HepG2 (cell line): ENCODE data around the gene SLC23A3. TPM values are rescaled to one million over a fixed set of nuclear protein-coding genes. Genes with fewer than 3 reads are reported as not detected.

Experiments
- CBFB ChIP-seq: sonication (generic); formaldehyde crosslinking; IDR thresholded peaks from 2 replicates; pipeline ENCODE4 v1.4.0; 2020; ENCODE audit warnings: missing genetic modification reagents
- CCDC6 ChIP-seq: sonication (generic); formaldehyde crosslinking; IDR thresholded peaks from 2 replicates; pipeline ENCODE4 v1.8.1; 2022; ENCODE audit warnings: mild to moderate bottlenecking, missing genetic modification reagents, moderate library complexity
- GATAD2A ChIP-seq: IDR thresholded peaks from 2 replicates; pipeline ENCODE4 v1.6.1; 2016
- GRHL1 ChIP-seq: sonication (generic); formaldehyde crosslinking; conservative IDR thresholded peaks from 2 replicates; pipeline ENCODE4 v1.8.0; 2022; ENCODE audit warnings: missing genetic modification reagents
- HNF1B ChIP-seq: sonication (generic); formaldehyde crosslinking; IDR thresholded peaks from 2 replicates; pipeline ENCODE4 v1.5.1; 2020; ENCODE audit warnings: mild to moderate bottlenecking, moderate library complexity, missing genetic modification reagents
- HNF4G ChIP-seq, 2 experiments: sonication (generic) in 1 of 2; formaldehyde crosslinking in 1 of 2; IDR thresholded peaks; 2 replicates each; pipeline versions ENCODE4 v1.4.0 to v1.6.1; 2011 to 2020; ENCODE audit warnings: borderline replicate concordance in 2 of 2, low read depth in 2 of 2, mild to moderate bottlenecking in 2 of 2, low read length in 1 of 2, missing genetic modification reagents in 1 of 2, moderate library complexity in 1 of 2
- KDM3A ChIP-seq: IDR thresholded peaks from 2 replicates; pipeline ENCODE4 v1.6.1; 2018; ENCODE audit warnings: low read depth, missing compliant biosample characterization
- LCORL ChIP-seq, 2 experiments: fragments of 450-650 bp in 1 of 2; sonication (generic) in 1 of 2; formaldehyde crosslinking in 1 of 2; IDR thresholded peaks; 2 replicates each; pipeline versions ENCODE4 v1.5.0 to v1.6.1; 2017 to 2020; ENCODE audit warnings: antibody characterized with exemption in 1 of 2, missing genetic modification reagents in 1 of 2
- MAZ ChIP-seq, 2 experiments: sonication (generic) in 1 of 2; formaldehyde crosslinking in 1 of 2; IDR thresholded peaks; 2 replicates each; pipeline versions ENCODE4 v1.5.0 to v1.6.1; 2012 to 2020; ENCODE audit warnings: low read depth in 2 of 2, mild to moderate bottlenecking in 2 of 2, borderline replicate concordance in 1 of 2, improper control_type of control experiment in 1 of 2, low read length in 1 of 2, missing genetic modification reagents in 1 of 2, moderate library complexity in 1 of 2
- NFKB2 ChIP-seq: sonication (generic); formaldehyde crosslinking; IDR thresholded peaks from 2 replicates; pipeline ENCODE4 v1.4.0; 2020; ENCODE audit warnings: missing genetic modification reagents, borderline replicate concordance
- PATZ1 ChIP-seq: sonication (generic); formaldehyde crosslinking; IDR thresholded peaks from 2 replicates; pipeline ENCODE4 v1.4.0; 2020; ENCODE audit warnings: missing genetic modification reagents
- PCBP2 ChIP-seq: fragments of 200-400 bp; formaldehyde crosslinking; optimal IDR thresholded peaks from 2 replicates; pipeline ENCODE3; 2018; ENCODE audit warnings: low read length, low read depth; ENCODE audit not compliant: poor library complexity, severe bottlenecking
- RAD21 ChIP-seq: fragments of 450-650 bp; formaldehyde crosslinking; IDR thresholded peaks from 2 replicates; pipeline ENCODE4 v1.5.0; 2020; ENCODE audit warnings: mild to moderate bottlenecking
- TEAD3 ChIP-seq: optimal IDR thresholded peaks from 2 replicates; pipeline ENCODE3; 2016; ENCODE audit warnings: borderline replicate concordance
- ZNF205 ChIP-seq: IDR thresholded peaks from 2 replicates; pipeline ENCODE4 v1.6.1; 2018; ENCODE audit warnings: missing biosample characterization, missing genetic modification reagents
- ZNF713 ChIP-seq: sonication (generic); formaldehyde crosslinking; IDR thresholded peaks from 2 replicates; pipeline ENCODE4 v1.4.0; 2020; ENCODE audit warnings: mild to moderate bottlenecking, missing genetic modification reagents
- polyA plus RNA-seq, 8 experiments: library from polyadenylated mRNA; depleted of rRNA in 3 of 8; stranded (reverse) in 7 of 8; unstranded in 1 of 8; fragments of >200 nt; fragmentation: Illumina TruSeq in 4 of 8; extraction: Trizol in 4 of 8; gene quantifications; 2 replicates each; pipeline versions ENCODE4 v1.2.1 to v1.2.3, GENCODE V29; 2011 to 2016; ENCODE audit warnings: low read depth in 4 of 8, missing spikeins in 1 of 8, mixed read lengths in 1 of 8; ENCODE audit not compliant: insufficient read depth in 1 of 8
- total RNA-seq, 5 experiments: library from RNA; depleted of rRNA; stranded (reverse); fragments of >200 nt; fragmentation: Illumina TruSeq; extraction: Trizol; gene quantifications; 2 replicates each; pipeline ENCODE4 v1.2.3, GENCODE V29; 2016; ENCODE audit warnings: low read depth in 1 of 5

Gene SLC23A3
- total and polyA plus RNA-seq, 2 of the 13 experiments (the other 11 are each of a cell fraction or from before 2014, with no cell fraction given), result 0.38 to 0.78 TPM

- TF ChIP-seq PATZ1 (CRISPR knock-in tag) (peak; percentile 79), LCORL (IDR thresholded peaks at IDR 0.05) (no peak), LCORL (CRISPR knock-in tag; IDR thresholded peaks at IDR 0.05) (0 out of 2 replicates have a peak, but pooled peaks have one; percentile 31), TEAD3 (CRISPR knock-in tag) (peak; percentile 15), ZNF205 (CRISPR knock-in tag) (0 out of 2 replicates have a peak, but pooled peaks have one; percentile 32), MAZ (IDR thresholded peaks at IDR 0.05; ENCODE audit: borderline replicate concordance, low read depth, low read length) (peak; percentile 38; the same call in 1 of the 2 replicates), MAZ (CRISPR knock-in tag; IDR thresholded peaks at IDR 0.05; ENCODE audit: low read depth) (no peak), CBFB (no peak), PCBP2 (peak; percentile 15), HNF4G (IDR thresholded peaks at IDR 0.05; ENCODE audit: borderline replicate concordance, low read depth, low read length) (no peak), HNF4G (CRISPR knock-in tag; IDR thresholded peaks at IDR 0.05; ENCODE audit: borderline replicate concordance, low read depth) (no peak), GATAD2A (CRISPR knock-in tag) (0 out of 2 replicates have a peak, but pooled peaks have one; percentile 15), NFKB2 (CRISPR knock-in tag) (no peak), RAD21 (peak; percentile 87), CCDC6 (CRISPR knock-in tag) (0 out of 2 replicates have a peak, but pooled peaks have one; percentile 30), GRHL1 (CRISPR knock-in tag) (no peak), ZNF713 (CRISPR knock-in tag) (no peak), KDM3A (0 out of 2 replicates have a peak, but pooled peaks have one; percentile 14), HNF1B (CRISPR knock-in tag) (peak; percentile 46; the same call in 1 of the 2 replicates)
Observed at GRCh38 chr2:219119422-219120043, 50.3 kb downstream of the SLC23A3 start (continued).
